HepG2 (cell line): Measurements from ENCODE around the gene ZNF747. TPM values are rescaled to one million over a fixed set of nuclear protein-coding genes. Genes with fewer than 3 reads are reported as not detected.

ENCODE experiments used
- ATAC-seq: fragments of 200-7000 bp; cut with Tn5 transposase; 3 replicates; pipeline ENCODE4 v1.9.1; 2020; ENCODE audit warnings: mild to moderate bottlenecking, moderate library complexity
- BruUV-seq: library from RNA; stranded (reverse); fragments of 400-500 nt; replicated peaks from 2 replicates; lab custom pipeline; 2021; lab: Mats Ljungman, UMichigan
- CTCF ChIA-PET: fragments of 300-600 bp; formaldehyde crosslinking; extraction: SDS; loops from one replicate; lab custom pipeline; 2021; ENCODE audit warnings: low total read pairs, inconsistent platforms, low intra/inter-chr PET ratio; lab: Yijun Ruan, JAX
- POLR2A ChIA-PET: fragments of 350-600 bp; sonication (Branson Sonifier 250); formaldehyde crosslinking; loops from one replicate; lab custom pipeline; 2020; ENCODE audit warnings: antibody characterized with exemption, inconsistent platforms; lab: Yijun Ruan, JAX
- DNase-seq: peaks from one replicate; pipeline ENCODE4 v3.0.0-alpha.2; 2015; ENCODE audit warnings: low spot score
- FAIRE-seq: peaks from 3 replicates; lab custom pipeline; 2011; peaks lifted over from hg19 to GRCh38; lab: Jason Lieb, UNC
- H2AFZ ChIP-seq: one replicate; pipeline ENCODE4 v1.6.1; 2011; ENCODE audit warnings: low read length, inconsistent platforms
- H3K27ac ChIP-seq: fragments of 300-600 bp; 3 replicates; pipeline ENCODE4 v1.8.0; 2011; ENCODE audit warnings: mixed run types, mild to moderate bottlenecking, mixed read lengths, low read length, inconsistent platforms; ENCODE audit not compliant: insufficient read depth; ENCODE audit errors: extremely low read length
- H3K27me3 ChIP-seq, 2 experiments: fragments of 200-600 bp in 1 of 2; 2 replicates in 1 of 2; 3 replicates in 1 of 2; pipeline versions ENCODE4 v1.6.0 to v1.8.0; 2011; ENCODE audit warnings: low read length in 2 of 2, mild to moderate bottlenecking in 2 of 2, moderate library complexity in 2 of 2, inconsistent platforms in 1 of 2; ENCODE audit not compliant: insufficient read depth in 2 of 2, control insufficient read depth in 1 of 2
- H3K36me3 ChIP-seq, 2 experiments: fragments of 200-600 bp in 1 of 2; replicated peaks in 1 of 2; 2 replicates in 1 of 2; 3 replicates in 1 of 2; pipeline versions ENCODE4 v1.5.1 to v1.8.0; 2011; ENCODE audit warnings: low read length in 2 of 2, inconsistent platforms in 1 of 2; ENCODE audit not compliant: insufficient read depth in 2 of 2, control insufficient read depth in 1 of 2
- H3K4me1 ChIP-seq: 2 replicates; pipeline ENCODE4 v1.5.1; 2012; ENCODE audit warnings: low read length, inconsistent platforms; ENCODE audit not compliant: insufficient read depth
- H3K4me2 ChIP-seq: 2 replicates; pipeline ENCODE4 v1.6.0; 2011; ENCODE audit warnings: low read depth, low read length, inconsistent platforms
- H3K4me3 ChIP-seq, 3 experiments: fragments of 200-600 bp in 1 of 3; sonication (generic), shearing (Covaris generic) in 1 of 3; replicated peaks in 1 of 3; 2 replicates each; pipeline ENCODE4 v1.5.1; 2011 to 2016; ENCODE audit warnings: low read length in 3 of 3, inconsistent platforms in 2 of 3, low read depth in 2 of 3, mild to moderate bottlenecking in 2 of 3, control low read depth in 1 of 3, mixed read lengths in 1 of 3; ENCODE audit not compliant: insufficient read depth in 1 of 3
- H3K79me2 ChIP-seq: one replicate; pipeline ENCODE4 v1.6.1; 2011; ENCODE audit warnings: low read length, inconsistent platforms; ENCODE audit not compliant: insufficient read depth
- H3K9ac ChIP-seq: 2 replicates; pipeline ENCODE4 v1.6.0; 2011; ENCODE audit warnings: mild to moderate bottlenecking, low read depth, low read length, inconsistent platforms; ENCODE audit not compliant: insufficient read depth
- H3K9me3 ChIP-seq: 2 replicates; pipeline ENCODE4 v1.5.1; 2012; ENCODE audit warnings: mild to moderate bottlenecking, low read length
- H4K20me1 ChIP-seq: 2 replicates; pipeline ENCODE4 v1.6.0; 2011; ENCODE audit warnings: inconsistent platforms, mild to moderate bottlenecking, low read length, moderate library complexity; ENCODE audit not compliant: insufficient read depth
- FOXM1 ChIP-seq: sonication (generic); formaldehyde crosslinking; IDR thresholded peaks from 2 replicates; pipeline ENCODE4 v1.5.0; 2020; ENCODE audit warnings: missing genetic modification reagents
- ONECUT2 ChIP-seq: sonication (generic); formaldehyde crosslinking; IDR thresholded peaks from 2 replicates; pipeline ENCODE4 v1.4.0; 2020; ENCODE audit warnings: missing genetic modification reagents
- YY1 ChIP-seq: IDR thresholded peaks from 2 replicates; pipeline ENCODE4 v1.6.1; 2011; ENCODE audit warnings: low read length, low read depth, moderate library complexity, mild to moderate bottlenecking; ENCODE audit not compliant: insufficient read depth, insufficient replicate concordance
- ZNF33B ChIP-seq: sonication (generic); formaldehyde crosslinking; IDR thresholded peaks from 2 replicates; pipeline ENCODE4 v1.5.1; 2020; ENCODE audit warnings: mild to moderate bottlenecking, missing genetic modification reagents
- ZNF460 ChIP-seq: sonication (generic); formaldehyde crosslinking; IDR thresholded peaks from 2 replicates; pipeline ENCODE4 v1.5.1; 2020; ENCODE audit warnings: missing genetic modification reagents, mild to moderate bottlenecking, borderline replicate concordance
- ZNF768 ChIP-seq: sonication (generic); formaldehyde crosslinking; IDR thresholded peaks from 2 replicates; pipeline ENCODE4 v1.4.0; 2020; ENCODE audit warnings: missing genetic modification reagents
- WGBS: methylation state at CpG from one replicate; pipeline ENCODE4 v1.1.6; 2017; ENCODE audit warnings: low lambda C conversion rate; 5-methylcytosine and 5-hydroxymethylcytosine counted together
- in situ Hi-C: cut with HindIII; loops from 2 replicates; pipeline ENCODE4 v1.10.0; 2017; ENCODE audit warnings: low pct_unique_long_range_greater_than_20kb; ENCODE audit not compliant: extremely low pct_ligation_motif_present
- intact Hi-C: fragments of 100-400 bp; cut with micrococcal nuclease; formaldehyde crosslinking; loops from one replicate; pipeline ENCODE4 v1.10.0; 2022; ENCODE audit not compliant: unreplicated experiment
- polyA plus RNA-seq, 8 experiments: library from polyadenylated mRNA; depleted of rRNA in 3 of 8; stranded (reverse) in 7 of 8; unstranded in 1 of 8; fragments of >200 nt; fragmentation: Illumina TruSeq in 4 of 8; extraction: Trizol in 4 of 8; gene quantifications; 2 replicates each; pipeline versions ENCODE4 v1.2.1 to v1.2.3, GENCODE V29; 2011 to 2016; ENCODE audit warnings: low read depth in 4 of 8, missing spikeins in 1 of 8, mixed read lengths in 1 of 8; ENCODE audit not compliant: insufficient read depth in 1 of 8
- total RNA-seq, 5 experiments: library from RNA; depleted of rRNA; stranded (reverse); fragments of >200 nt; fragmentation: Illumina TruSeq; extraction: Trizol; gene quantifications; 2 replicates each; pipeline ENCODE4 v1.2.3, GENCODE V29; 2016; ENCODE audit warnings: low read depth in 1 of 5
- TF ChIP-seq, protein P1 (sequence below): sonication (generic); formaldehyde crosslinking; IDR thresholded peaks from 2 replicates; pipeline ENCODE4 v1.5.0; 2020; ENCODE audit warnings: mild to moderate bottlenecking, missing genetic modification reagents
- TF ChIP-seq, protein P2 (sequence below): sonication (generic); formaldehyde crosslinking; IDR thresholded peaks from 2 replicates; pipeline ENCODE4 v1.5.0; 2020; ENCODE audit warnings: mild to moderate bottlenecking, missing genetic modification reagents, moderate library complexity
- TF ChIP-seq, protein P3 (sequence below): sonication (generic); formaldehyde crosslinking; IDR thresholded peaks from 2 replicates; pipeline ENCODE4 v1.4.0; 2020; ENCODE audit warnings: missing genetic modification reagents

ZNF747 gene
- total and polyA plus RNA-seq, 2 of the 13 experiments (the other 11 are each of a cell fraction or from before 2014, with no cell fraction given) = 7.2 to 10.2 TPM

DNA sequence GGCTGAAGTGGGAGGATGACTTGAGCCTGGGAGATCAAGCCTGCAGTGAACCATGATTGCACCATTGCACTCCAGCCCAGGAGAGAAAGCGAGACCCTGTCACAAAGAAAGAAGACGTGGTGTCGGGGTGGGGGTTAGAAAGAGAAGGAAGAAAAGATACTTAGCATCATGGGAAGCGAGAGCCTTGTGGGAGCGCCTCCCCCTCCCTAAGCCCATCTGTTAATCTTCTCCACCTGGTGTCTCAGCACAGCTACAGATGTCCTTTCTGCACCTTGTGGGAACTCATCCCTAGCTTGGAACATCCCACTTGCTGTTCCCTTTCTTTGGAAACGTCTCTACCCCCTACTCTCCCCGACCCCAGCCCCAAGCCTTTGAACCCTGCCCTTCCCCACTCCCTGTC lies 30.9 kb upstream of the ZNF747 start:
- Histone ChIP-seq H3K27me3 (no peaks in the 10 kb centered on the region), H3K79me2 (no peaks in the 10 kb centered on the region), H4K20me1 (no peaks in the 10 kb centered on the region), H3K4me3 (no peak overlapping the region; a peak in 1 of 6 replicates), H3K4me2 (no peak overlapping the region), H3K4me1 (peaks cover 45% of the 10 kb centered on the region), H2AFZ (no peak overlapping the region), H3K36me3 (no peaks in the 10 kb centered on the region), H3K9me3 (no peaks in the 10 kb centered on the region), H3K9ac (no peak overlapping the region), H3K27ac (no peak overlapping the region)
- POLR2A ChIA-PET = interaction anchor here (0.9 to 3.9 kb wide), 3 partner anchors 8 to 45 kb away, joined by 5 to 36 read pairs (median 12); partner anchors contain the start of genes ZNF689, ZNF747 and ZNF764
- WGBS = 51% methylated on average over 7 of the region's 7 CpGs
- intact Hi-C loops = no loop called here
- no peak for FAIRE-seq
- CTCF ChIA-PET = no interaction called here
- BruUV-seq = no TSS peak
- DNase-seq = no peak
- TF ChIP-seq FOXM1 (CRISPR knock-in tag) (no peak), ZNF460 (CRISPR knock-in tag) (peak; percentile 44; the same call in 1 of the 2 replicates)
- ATAC-seq = no peak
- in situ Hi-C loops = no loop called here

DNA sequence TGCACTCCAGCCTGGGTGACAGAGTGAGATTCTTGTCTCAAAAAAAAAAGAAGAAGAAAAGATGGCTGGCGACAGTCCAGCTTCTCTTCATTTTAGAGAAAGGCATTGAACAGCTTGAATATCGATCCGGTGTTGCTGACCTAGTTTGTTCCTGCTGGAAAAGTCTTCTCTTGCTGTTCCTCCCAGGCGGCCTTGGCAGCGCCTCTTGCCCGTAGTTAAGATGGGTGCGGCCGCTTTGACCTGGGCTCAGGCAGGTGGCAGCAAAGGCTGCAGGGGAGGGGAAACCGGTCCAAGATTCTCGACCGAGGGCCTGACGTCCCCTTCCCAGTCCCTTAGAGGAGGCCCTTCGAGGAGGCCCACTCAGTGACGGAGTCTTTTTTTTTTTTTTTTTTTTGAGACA lies 27.4 kb upstream of the ZNF747 start:
- intact Hi-C loops = no loop called here
- TF ChIP-seq, protein P1, sequence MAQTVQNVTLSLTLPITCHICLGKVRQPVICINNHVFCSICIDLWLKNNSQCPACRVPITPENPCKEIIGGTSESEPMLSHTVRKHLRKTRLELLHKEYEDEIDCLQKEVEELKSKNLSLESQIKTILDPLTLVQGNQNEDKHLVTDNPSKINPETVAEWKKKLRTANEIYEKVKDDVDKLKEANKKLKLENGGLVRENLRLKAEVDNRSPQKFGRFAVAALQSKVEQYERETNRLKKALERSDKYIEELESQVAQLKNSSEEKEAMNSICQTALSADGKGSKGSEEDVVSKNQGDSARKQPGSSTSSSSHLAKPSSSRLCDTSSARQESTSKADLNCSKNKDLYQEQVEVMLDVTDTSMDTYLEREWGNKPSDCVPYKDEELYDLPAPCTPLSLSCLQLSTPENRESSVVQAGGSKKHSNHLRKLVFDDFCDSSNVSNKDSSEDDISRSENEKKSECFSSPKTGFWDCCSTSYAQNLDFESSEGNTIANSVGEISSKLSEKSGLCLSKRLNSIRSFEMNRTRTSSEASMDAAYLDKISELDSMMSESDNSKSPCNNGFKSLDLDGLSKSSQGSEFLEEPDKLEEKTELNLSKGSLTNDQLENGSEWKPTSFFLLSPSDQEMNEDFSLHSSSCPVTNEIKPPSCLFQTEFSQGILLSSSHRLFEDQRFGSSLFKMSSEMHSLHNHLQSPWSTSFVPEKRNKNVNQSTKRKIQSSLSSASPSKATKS (CRISPR knock-in tag) = no peak
- TF ChIP-seq, protein P2, sequence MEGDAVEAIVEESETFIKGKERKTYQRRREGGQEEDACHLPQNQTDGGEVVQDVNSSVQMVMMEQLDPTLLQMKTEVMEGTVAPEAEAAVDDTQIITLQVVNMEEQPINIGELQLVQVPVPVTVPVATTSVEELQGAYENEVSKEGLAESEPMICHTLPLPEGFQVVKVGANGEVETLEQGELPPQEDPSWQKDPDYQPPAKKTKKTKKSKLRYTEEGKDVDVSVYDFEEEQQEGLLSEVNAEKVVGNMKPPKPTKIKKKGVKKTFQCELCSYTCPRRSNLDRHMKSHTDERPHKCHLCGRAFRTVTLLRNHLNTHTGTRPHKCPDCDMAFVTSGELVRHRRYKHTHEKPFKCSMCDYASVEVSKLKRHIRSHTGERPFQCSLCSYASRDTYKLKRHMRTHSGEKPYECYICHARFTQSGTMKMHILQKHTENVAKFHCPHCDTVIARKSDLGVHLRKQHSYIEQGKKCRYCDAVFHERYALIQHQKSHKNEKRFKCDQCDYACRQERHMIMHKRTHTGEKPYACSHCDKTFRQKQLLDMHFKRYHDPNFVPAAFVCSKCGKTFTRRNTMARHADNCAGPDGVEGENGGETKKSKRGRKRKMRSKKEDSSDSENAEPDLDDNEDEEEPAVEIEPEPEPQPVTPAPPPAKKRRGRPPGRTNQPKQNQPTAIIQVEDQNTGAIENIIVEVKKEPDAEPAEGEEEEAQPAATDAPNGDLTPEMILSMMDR (CRISPR knock-in tag) = 0 out of 2 replicates have a peak, but pooled peaks have one; percentile 7
- peak; percentile 43 for TF ChIP-seq YY1
- TF ChIP-seq ONECUT2 (CRISPR knock-in tag) = 0 out of 2 replicates have a peak, but pooled peaks have one; percentile 18
- TF ChIP-seq ZNF768 (CRISPR knock-in tag) = peak; percentile 20; the same call in 1 of the 2 replicates
- TF ChIP-seq ZNF33B (CRISPR knock-in tag) = no peak
- TF ChIP-seq, protein P3, sequence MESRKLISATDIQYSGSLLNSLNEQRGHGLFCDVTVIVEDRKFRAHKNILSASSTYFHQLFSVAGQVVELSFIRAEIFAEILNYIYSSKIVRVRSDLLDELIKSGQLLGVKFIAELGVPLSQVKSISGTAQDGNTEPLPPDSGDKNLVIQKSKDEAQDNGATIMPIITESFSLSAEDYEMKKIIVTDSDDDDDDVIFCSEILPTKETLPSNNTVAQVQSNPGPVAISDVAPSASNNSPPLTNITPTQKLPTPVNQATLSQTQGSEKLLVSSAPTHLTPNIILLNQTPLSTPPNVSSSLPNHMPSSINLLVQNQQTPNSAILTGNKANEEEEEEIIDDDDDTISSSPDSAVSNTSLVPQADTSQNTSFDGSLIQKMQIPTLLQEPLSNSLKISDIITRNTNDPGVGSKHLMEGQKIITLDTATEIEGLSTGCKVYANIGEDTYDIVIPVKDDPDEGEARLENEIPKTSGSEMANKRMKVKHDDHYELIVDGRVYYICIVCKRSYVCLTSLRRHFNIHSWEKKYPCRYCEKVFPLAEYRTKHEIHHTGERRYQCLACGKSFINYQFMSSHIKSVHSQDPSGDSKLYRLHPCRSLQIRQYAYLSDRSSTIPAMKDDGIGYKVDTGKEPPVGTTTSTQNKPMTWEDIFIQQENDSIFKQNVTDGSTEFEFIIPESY = peak; percentile 90
- Histone ChIP-seq H3K9me3 (no peaks in the 10 kb centered on the region), H3K4me2 (no peak overlapping the region), H3K9ac (no peak overlapping the region), H3K79me2 (peaks cover 8% of the 10 kb centered on the region), H3K4me3 (no peak overlapping the region), H3K27ac (no peak overlapping the region), H4K20me1 (no peaks in the 10 kb centered on the region), H3K27me3 (no peaks in the 10 kb centered on the region), H3K36me3 (no peaks in the 10 kb centered on the region), H2AFZ (no peak overlapping the region), H3K4me1 (peaks cover 34% of the 10 kb centered on the region)
- in situ Hi-C loops = no loop called here
- no peak for FAIRE-seq
- no TSS peak for BruUV-seq
- ChIA-PET CTCF (no interaction called here), POLR2A (interaction anchor here (0.7 kb wide), 1 partner anchor 21 kb away, joined by 3 read pairs; no protein-coding TSS in a partner anchor)
- no peak for DNase-seq
- ATAC-seq = no peak
- 69% methylated on average over 14 of the region's 14 CpGs for WGBS
